Left ventricle myocardium inferior (tissue), 1 donor: ENCODE results near the gene SRSF6. TPM values are rescaled to one million over a fixed set of nuclear protein-coding genes. Genes with fewer than 3 reads are reported as not detected.
A peak's percentile ranks its signal among the peaks of the same experiment; 100 is the strongest.
"Not testable (repeated sequence)": the region's sequence is repeated elsewhere in the genome, so short reads cannot be mapped to it uniquely, and the experiment has no call there.

Experiments
- DNase-seq: peaks from one replicate; pipeline ENCODE4 v3.0.0-alpha.2; 2020
- H3K27ac ChIP-seq: fragments of 200-600 bp; replicated peaks from 2 replicates; pipeline ENCODE4 v1.8.0; 2021
- H3K27me3 ChIP-seq: fragments of 200-600 bp; 2 replicates; pipeline ENCODE4 v1.8.0; 2021; ENCODE audit warnings: low read depth
- H3K36me3 ChIP-seq: fragments of 200-600 bp; 2 replicates; pipeline ENCODE4 v1.8.0; 2021
- H3K4me1 ChIP-seq: fragments of 200-600 bp; 2 replicates; pipeline ENCODE4 v1.8.0; 2021
- H3K4me3 ChIP-seq: fragments of 200-600 bp; 2 replicates; pipeline ENCODE4 v1.8.0; 2021; ENCODE audit warnings: mild to moderate bottlenecking, moderate library complexity
- H3K9me3 ChIP-seq: fragments of 200-600 bp; replicated peaks from 2 replicates; pipeline ENCODE4 v1.8.0; 2021
- CTCF ChIP-seq: fragments of 200-600 bp; IDR thresholded peaks from 2 replicates; pipeline ENCODE4 v1.8.0; 2021; ENCODE audit warnings: antibody characterized with exemption, mild to moderate bottlenecking, borderline replicate concordance
- intact Hi-C: fragments of 100-400 bp; cut with micrococcal nuclease; formaldehyde crosslinking; loops from one replicate; pipeline ENCODE4 v1.11.0; 2022
- total RNA-seq: library from RNA; stranded (reverse); fragmentation: NEBNext Ultra II Directional; extraction: Animal tissue kit (Norgen Biotek cat#: 25700); gene quantifications from one replicate; pipeline ENCODE4 v1.2.1, GENCODE V29; 2021
- donor health status: DM: no; HTN: yes; CAD: no; lungs with severe emphysema.

Gene SRSF6
- total RNA-seq, 1 donor from 2014 or later = 58.7 TPM

GRCh38 chr20:43444107-43444506 is 13.6 kb upstream of the SRSF6 start:
- H3K27ac ChIP-seq = no peak overlapping the region
- no peak for DNase-seq
- intact Hi-C loops = no loop called here
- no peak for TF ChIP-seq CTCF
- H3K36me3 ChIP-seq = no peaks in the 10 kb centered on the region
- no peaks in the 10 kb centered on the region for H3K9me3 ChIP-seq
- H3K4me3 ChIP-seq = no peak overlapping the region
- peaks cover 6% of the 10 kb centered on the region for H3K4me1 ChIP-seq
- peaks cover 86% of the 10 kb centered on the region for H3K27me3 ChIP-seq

GRCh38 chr20:43446361-43446879 is 11.3 kb upstream of the SRSF6 start:
- Histone ChIP-seq H3K4me1 (peaks cover 9% of the 10 kb centered on the region), H3K27me3 (peaks cover 68% of the 10 kb centered on the region)
- intact Hi-C loops = no loop called here

GRCh38 chr20:43448431-43448747 is 9.3 kb upstream of the SRSF6 start:
- H3K36me3 ChIP-seq, intact Hi-C loops: not testable (repeated sequence)
- peaks cover 57% of the 10 kb centered on the region for H3K27me3 ChIP-seq

More at GRCh38 chr20:43446361-43446879, 11.3 kb upstream of the SRSF6 start:
- Histone ChIP-seq H3K27ac (no peak overlapping the region), H3K36me3 (no peaks in the 10 kb centered on the region), H3K9me3 (no peaks in the 10 kb centered on the region), H3K4me3 (no peak overlapping the region)
- TF ChIP-seq CTCF = no peak
- no peak for DNase-seq

GRCh38 chr20:43448748-43449535 is 8.8 kb upstream of the SRSF6 start:
- TF ChIP-seq CTCF = peak; percentile 73
- peaks cover 9% of the 10 kb centered on the region for H3K4me1 ChIP-seq
- no peak for DNase-seq
- H3K9me3 ChIP-seq = no peaks in the 10 kb centered on the region
- no peak overlapping the region for H3K27ac ChIP-seq
- H3K27me3 ChIP-seq = peaks cover 55% of the 10 kb centered on the region
- no peaks in the 10 kb centered on the region for H3K36me3 ChIP-seq
- H3K4me3 ChIP-seq = no peak overlapping the region
- intact Hi-C loops = no loop called here

More at GRCh38 chr20:43448431-43448747, 9.3 kb upstream of the SRSF6 start:
- DNase-seq, H3K4me3 ChIP-seq, H3K27ac ChIP-seq, H3K4me1 ChIP-seq, H3K9me3 ChIP-seq: not testable (repeated sequence)

- intact Hi-C loops = no loop called here
- Histone ChIP-seq H3K27ac (no peak overlapping the region), H3K9me3 (no peaks in the 10 kb centered on the region), H3K27me3 (peaks cover 38% of the 10 kb centered on the region), H3K4me3 (no peak overlapping the region), H3K36me3 (no peaks in the 10 kb centered on the region), H3K4me1 (peaks cover 9% of the 10 kb centered on the region)
- no peak for TF ChIP-seq CTCF
- no peak for DNase-seq
These were observed 6.6 kb upstream of the SRSF6 start for GRCh38 chr20:43450841-43451799.
